Esophagus (tissue), 2 donors: ENCODE measurements around the gene INHBA. TPM values are rescaled to one million over a fixed set of nuclear protein-coding genes. Genes with fewer than 3 reads are reported as not detected.

Experiments used
- H3K27ac ChIP-seq, 2 donors: one replicate each; pipeline ENCODE4 v1.5.1; 2013; ENCODE audit warnings: low read depth in 2 of 2, mild to moderate bottlenecking in 2 of 2, inconsistent platforms in 1 of 2, low read length in 1 of 2, moderate library complexity in 1 of 2
- H3K27me3 ChIP-seq, 2 donors: one replicate each; pipeline ENCODE4 v1.6.1; 2013; ENCODE audit warnings: low read length in 2 of 2, control low read depth in 1 of 2, mild to moderate bottlenecking in 1 of 2; ENCODE audit not compliant: insufficient read depth in 2 of 2, control insufficient read depth in 1 of 2
- H3K36me3 ChIP-seq, 2 donors: one replicate each; pipeline ENCODE4 v1.6.1; 2013; ENCODE audit warnings: low read length in 1 of 2; ENCODE audit not compliant: control insufficient read depth in 2 of 2, insufficient read depth in 2 of 2
- H3K4me1 ChIP-seq, 2 donors: one replicate each; pipeline ENCODE4 v1.6.1; 2013; ENCODE audit warnings: low read length in 1 of 2; ENCODE audit not compliant: control insufficient read depth in 2 of 2, insufficient read depth in 2 of 2
- H3K4me3 ChIP-seq, 2 donors: one replicate each; pipeline ENCODE4 v1.5.1; 2013; ENCODE audit warnings: low read length in 2 of 2, mild to moderate bottlenecking in 2 of 2, low read depth in 1 of 2, moderate library complexity in 1 of 2
- H3K9me3 ChIP-seq, 2 donors: one replicate each; pipeline ENCODE4 v1.6.1; 2013; ENCODE audit warnings: mild to moderate bottlenecking in 2 of 2, low read depth in 1 of 2, low read length in 1 of 2, moderate library complexity in 1 of 2; ENCODE audit not compliant: control insufficient read depth in 2 of 2, insufficient read depth in 1 of 2
- WGBS, 2 donors: extraction: QIAGEN DNeasy Blood & Tissue Kit; methylation state at CpG; one replicate each; pipeline ENCODE4 v1.1.7; 2013; 5-methylcytosine and 5-hydroxymethylcytosine counted together
- polyA plus RNA-seq, 2 donors: library from polyadenylated mRNA; stranded (reverse); fragments of 200-250 nt; gene quantifications; one replicate each; pipeline ENCODE4 v1.2.3, GENCODE V29; 2013
- donor health status: healthy with polysubstance abuse.
- donor health status: Bipolar disorder and iron deficiency.

INHBA gene
- polyA plus RNA-seq, result under 1 TPM; 0.42 to 0.61 TPM

DNA sequence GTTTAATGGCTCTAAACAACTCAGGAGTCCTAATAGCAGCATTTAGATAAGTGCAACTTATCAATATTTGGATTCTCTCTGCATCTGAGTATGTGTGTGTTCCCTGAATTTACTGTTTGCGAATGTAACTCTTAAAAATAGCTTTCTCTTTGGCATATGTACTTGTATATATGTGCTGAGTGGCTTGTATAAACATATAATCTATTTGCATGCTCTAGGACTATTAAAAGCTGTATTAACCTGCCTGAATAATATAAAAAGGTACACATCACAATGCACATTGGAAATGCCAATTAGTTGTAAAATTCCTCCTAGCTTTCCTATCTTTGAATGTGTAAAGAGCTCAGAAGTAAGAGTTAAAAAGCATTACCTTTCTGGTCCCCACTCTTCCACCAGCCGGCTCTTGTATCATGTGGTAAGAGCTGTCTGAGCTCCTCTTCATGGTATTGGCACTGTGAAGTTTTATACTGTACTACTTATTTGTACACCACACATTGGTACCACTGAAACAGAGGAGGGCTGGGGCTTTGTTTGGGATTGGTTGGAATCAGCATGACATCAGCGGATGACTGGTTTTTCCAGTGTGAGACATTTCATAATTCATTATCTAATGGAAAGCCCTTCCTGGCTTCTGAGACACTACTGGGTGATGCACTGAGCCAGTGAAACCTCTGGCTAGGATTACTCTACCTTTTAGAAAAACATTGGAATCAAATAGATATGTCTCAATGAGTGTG, at the start of gene INHBA:
Gene INHBA (minus strand): TSS at position 456 of the 737 bp plus-strand sequence. CDS start 2,716 bp downstream, outside the sequence.
- Histone ChIP-seq H3K36me3 (no peaks in the 10 kb centered on the region), H3K9me3 (no peaks in the 10 kb centered on the region), H3K4me1 (peaks cover 5 to 10% of the 10 kb centered on the region in 2 donors), H3K27ac (peak within 1 kb of the TSS in 1 of 2 donors; percentile 26), H3K27me3 (no peaks in the 10 kb centered on the region), H3K4me3 (no peak within 1 kb of the TSS)
- 76% methylated on average over 3 of the region's 3 CpGs for WGBS, 2 donors

DNA sequence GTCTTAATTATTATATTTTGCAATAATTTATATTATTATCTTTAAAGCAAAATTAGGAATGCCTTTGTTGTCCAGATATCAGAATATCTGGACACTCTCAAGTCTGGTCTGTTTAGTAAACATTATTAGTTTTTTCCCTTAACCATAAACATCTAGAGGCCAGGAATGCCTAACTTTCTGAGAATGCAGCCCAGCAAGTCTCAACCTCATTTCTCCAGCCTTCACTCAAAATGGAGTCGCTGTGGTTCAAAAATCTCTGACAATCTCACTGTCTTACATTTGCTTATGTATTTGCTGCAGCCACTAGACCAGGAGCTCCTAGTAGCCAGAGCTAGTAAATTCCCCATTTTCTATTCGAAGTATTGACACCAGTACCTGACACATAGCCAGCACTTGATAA, 49.7 kb upstream of the INHBA start:
- Histone ChIP-seq H3K27ac (no peak overlapping the region), H3K27me3 (no peaks in the 10 kb centered on the region), H3K4me1 (no peaks in the 10 kb centered on the region), H3K36me3 (no peaks in the 10 kb centered on the region), H3K4me3 (no peak overlapping the region), H3K9me3 (peaks cover 0 to 2% of the 10 kb centered on the region in 2 donors)
- 75 to 79% methylated on average over 2 of the region's 2 CpGs for WGBS, 2 donors

DNA sequence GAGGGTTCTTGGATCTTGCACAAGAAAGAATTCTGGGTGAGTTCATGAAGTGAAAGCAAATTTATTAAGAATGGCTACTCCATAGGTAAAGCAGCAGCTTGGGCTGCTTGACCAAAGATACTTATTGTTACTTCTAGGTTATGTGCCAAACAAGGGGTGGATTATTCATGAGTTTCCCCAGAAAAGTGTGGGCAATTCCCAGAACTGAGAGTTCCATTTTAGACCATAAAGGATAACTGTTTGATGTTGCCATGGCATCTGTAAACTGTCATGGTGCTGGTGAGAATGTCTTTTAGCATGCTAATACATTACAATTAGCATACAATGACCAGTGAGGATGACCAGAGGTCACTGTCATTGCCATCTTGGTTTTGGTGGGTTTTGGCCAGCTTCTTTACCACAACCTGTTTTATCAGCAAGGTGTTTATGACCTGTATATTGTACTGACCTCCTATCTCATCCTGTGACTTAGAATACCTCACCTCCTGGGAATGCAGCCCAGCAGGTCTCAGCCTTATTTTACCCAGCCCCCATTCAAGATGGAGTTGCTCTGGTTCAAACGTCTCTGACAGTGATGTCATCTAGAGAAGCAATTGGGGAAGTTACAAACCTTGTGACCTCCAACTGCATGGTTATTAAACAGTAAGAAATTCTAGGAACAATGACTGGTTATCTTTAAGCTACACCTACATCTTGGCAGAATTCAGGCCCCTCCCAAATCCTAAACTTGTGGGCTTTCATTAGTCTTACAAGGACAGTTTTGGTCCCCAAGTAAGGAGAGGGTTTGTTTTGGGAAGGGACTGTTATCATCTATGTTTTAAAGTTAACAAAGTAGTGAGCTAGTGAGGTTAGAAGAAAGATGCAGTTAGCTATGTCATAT, 48.0 kb upstream of the INHBA start:
- H3K4me1 ChIP-seq, result no peaks in the 10 kb centered on the region
- H3K36me3 ChIP-seq, result no peaks in the 10 kb centered on the region
- 19 to 28% methylated on average over 1 of the region's 1 CpG for WGBS, 2 donors
- H3K27me3 ChIP-seq, result no peaks in the 10 kb centered on the region
- no peak overlapping the region for H3K27ac ChIP-seq
- H3K4me3 ChIP-seq, result no peak overlapping the region
- H3K9me3 ChIP-seq, result peaks cover 0 to 2% of the 10 kb centered on the region in 2 donors

GRCh38 chr7:41747961-41748360, 45.1 kb upstream of the INHBA start:
- no peaks in the 10 kb centered on the region for H3K9me3 ChIP-seq
- no peaks in the 10 kb centered on the region for H3K36me3 ChIP-seq
- no peak overlapping the region for H3K27ac ChIP-seq
- no peak overlapping the region for H3K4me3 ChIP-seq
- H3K4me1 ChIP-seq, result no peaks in the 10 kb centered on the region
- peaks cover 0 to 3% of the 10 kb centered on the region in 2 donors for H3K27me3 ChIP-seq

- H3K4me1 ChIP-seq, result no peaks in the 10 kb centered on the region
- peaks cover 0 to 3% of the 10 kb centered on the region in 2 donors for H3K27me3 ChIP-seq
- no peaks in the 10 kb centered on the region for H3K9me3 ChIP-seq
- no peak overlapping the region for H3K27ac ChIP-seq
- no peak overlapping the region for H3K4me3 ChIP-seq
- no peaks in the 10 kb centered on the region for H3K36me3 ChIP-seq
Measured at GRCh38 chr7:41745451-41745850, 42.6 kb upstream of the INHBA start.

- Histone ChIP-seq H3K4me1 (no peaks in the 10 kb centered on the region), H3K36me3 (no peaks in the 10 kb centered on the region), H3K4me3 (no peak overlapping the region), H3K27me3 (peaks cover 0 to 3% of the 10 kb centered on the region in 2 donors), H3K9me3 (no peaks in the 10 kb centered on the region), H3K27ac (no peak overlapping the region)
- WGBS, 2 donors, result 66 to 73% methylated on average over 4 of the region's 4 CpGs
Measured at GRCh38 chr7:41744161-41744560, 41.3 kb upstream of the INHBA start.

DNA sequence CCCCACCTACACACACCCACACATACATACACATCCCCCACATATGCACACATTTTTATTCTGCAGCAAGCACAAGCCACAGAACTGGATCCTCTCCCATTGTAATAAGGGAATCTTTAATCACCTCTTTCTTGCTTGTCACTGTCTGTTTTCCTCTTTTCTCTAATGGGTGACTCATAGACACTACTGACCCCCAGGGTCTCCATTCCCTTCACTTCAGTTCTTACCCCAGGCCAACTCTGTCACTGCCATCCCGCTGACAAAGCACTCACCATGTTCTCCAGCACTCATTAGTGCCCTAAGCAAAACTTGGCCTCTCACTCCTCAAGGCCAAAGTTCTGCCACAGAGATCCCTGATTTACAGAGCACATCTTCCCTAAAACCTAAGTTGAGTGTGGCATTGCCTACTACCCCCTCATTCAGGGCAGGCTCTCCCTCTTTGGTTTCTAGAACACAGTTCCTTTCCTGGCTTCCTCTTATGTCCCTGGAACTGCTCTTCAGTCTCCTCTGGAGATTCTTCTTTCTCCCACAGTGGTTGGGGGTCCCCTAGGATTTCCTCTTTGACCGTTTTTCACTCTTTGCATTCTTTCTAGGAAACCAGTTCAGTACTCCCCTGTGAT, 39.6 kb upstream of the INHBA start:
- Histone ChIP-seq H3K27ac (no peak overlapping the region), H3K4me3 (no peak overlapping the region), H3K4me1 (no peaks in the 10 kb centered on the region), H3K9me3 (no peaks in the 10 kb centered on the region), H3K27me3 (peaks cover 0 to 3% of the 10 kb centered on the region in 2 donors), H3K36me3 (no peaks in the 10 kb centered on the region)
- 57 to 69% methylated on average over 2 of the region's 2 CpGs for WGBS, 2 donors

DNA sequence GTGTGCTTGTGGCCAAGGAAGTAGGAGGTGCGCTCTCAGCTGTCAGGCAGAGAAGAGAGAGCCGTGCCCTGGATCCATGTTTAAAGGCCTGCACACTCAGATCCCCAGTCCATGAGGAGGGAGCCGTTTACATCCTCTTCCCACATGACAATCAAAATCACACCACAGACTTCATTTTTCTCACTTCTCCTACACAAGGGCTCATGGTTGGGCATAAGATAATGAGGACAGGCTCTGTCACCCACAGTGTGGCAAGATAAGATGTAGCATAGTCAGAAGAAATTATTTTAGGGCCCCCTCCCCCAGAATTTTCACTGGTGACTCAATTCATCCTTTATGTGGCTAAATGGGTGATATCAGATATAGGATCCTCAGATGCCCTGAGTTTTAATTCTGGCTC, 35.9 kb upstream of the INHBA start:
- Histone ChIP-seq H3K4me1 (no peaks in the 10 kb centered on the region), H3K36me3 (no peaks in the 10 kb centered on the region), H3K27ac (no peak overlapping the region), H3K4me3 (no peak overlapping the region), H3K9me3 (no peaks in the 10 kb centered on the region), H3K27me3 (no peaks in the 10 kb centered on the region)
- 78 to 80% methylated on average over 3 of the region's 3 CpGs for WGBS, 2 donors

- Histone ChIP-seq H3K9me3 (no peaks in the 10 kb centered on the region), H3K4me1 (no peaks in the 10 kb centered on the region), H3K27me3 (no peaks in the 10 kb centered on the region), H3K36me3 (no peaks in the 10 kb centered on the region), H3K27ac (no peak overlapping the region), H3K4me3 (no peak overlapping the region)
- WGBS, 2 donors, result 60 to 74% methylated on average over 4 of the region's 4 CpGs
Measured at GRCh38 chr7:41738336-41738735, 35.4 kb upstream of the INHBA start.
